Neuronal stem cell (in vitro differentiated cells): Measurements from ENCODE around the gene APOLD1.
"Not testable (repeated sequence)": the region's sequence is repeated elsewhere in the genome, so short reads cannot be mapped to it uniquely, and the experiment has no call there.

Experiments
- DNase-seq: peaks from one replicate; pipeline ENCODE4 v3.0.0-alpha.2; 2013; ENCODE audit warnings: low spot score
- H2AFZ ChIP-seq: one replicate; pipeline ENCODE4 v1.6.1; 2013; ENCODE audit warnings: mild to moderate bottlenecking, low read length, inconsistent platforms
- H2AK5ac ChIP-seq: 2 replicates; pipeline ENCODE4 v1.6.1; 2013; ENCODE audit warnings: low read depth, mild to moderate bottlenecking, inconsistent platforms, low read length, moderate library complexity, mixed read lengths
- H2BK120ac ChIP-seq: 2 replicates; pipeline ENCODE4 v1.6.1; 2013; ENCODE audit warnings: low read depth, mild to moderate bottlenecking, inconsistent platforms, low read length, moderate library complexity, mixed read lengths
- H2BK12ac ChIP-seq: one replicate; pipeline ENCODE4 v1.6.1; 2013; ENCODE audit warnings: low read length, inconsistent platforms
- H2BK15ac ChIP-seq: 2 replicates; pipeline ENCODE4 v1.6.1; 2013; ENCODE audit warnings: mild to moderate bottlenecking, low read length, inconsistent platforms, mixed read lengths
- H2BK5ac ChIP-seq: one replicate; pipeline ENCODE4 v1.6.1; 2013; ENCODE audit warnings: inconsistent platforms, mild to moderate bottlenecking, low read length, moderate library complexity
- H3K14ac ChIP-seq: one replicate; pipeline ENCODE4 v1.6.1; 2013; ENCODE audit warnings: low read length, inconsistent platforms
- H3K18ac ChIP-seq: 2 replicates; pipeline ENCODE4 v1.6.1; 2013; ENCODE audit warnings: low read length, inconsistent platforms
- H3K23ac ChIP-seq: 2 replicates; pipeline ENCODE4 v1.6.1; 2013; ENCODE audit warnings: low read depth, mild to moderate bottlenecking, mixed read lengths, low read length, inconsistent platforms; ENCODE audit not compliant: poor library complexity
- H3K27ac ChIP-seq: replicated peaks from 3 replicates; pipeline ENCODE4 v1.5.1; 2013; ENCODE audit warnings: low read length, inconsistent platforms
- H3K27me3 ChIP-seq, 3 experiments: 2 replicates each; pipeline ENCODE4 v1.6.1; 2013; ENCODE audit warnings: low read length in 3 of 3, mild to moderate bottlenecking in 2 of 3, inconsistent platforms in 1 of 3, low read depth in 1 of 3, mixed read lengths in 1 of 3, moderate library complexity in 1 of 3; ENCODE audit not compliant: control insufficient read depth in 3 of 3, insufficient read depth in 3 of 3
- H3K36me3 ChIP-seq, 2 donors: replicated peaks in 1 of 2; 2 replicates each; pipeline ENCODE4 v1.6.1; 2013; ENCODE audit warnings: low read length in 2 of 2; ENCODE audit not compliant: control insufficient read depth in 2 of 2, insufficient read depth in 2 of 2
- H3K4ac ChIP-seq: 2 replicates; pipeline ENCODE4 v1.6.1; 2013; ENCODE audit warnings: inconsistent platforms, mild to moderate bottlenecking, low read length, moderate library complexity
- H3K4me1 ChIP-seq, 2 donors: 1 replicate in 1 of 2; 2 replicates in 1 of 2; pipeline ENCODE4 v1.6.1; 2013; ENCODE audit warnings: low read length in 2 of 2, low read depth in 1 of 2; ENCODE audit not compliant: control insufficient read depth in 2 of 2, insufficient read depth in 1 of 2
- H3K4me2 ChIP-seq: one replicate; pipeline ENCODE4 v1.6.1; 2013; ENCODE audit warnings: mild to moderate bottlenecking, low read length, inconsistent platforms; ENCODE audit not compliant: insufficient read depth, poor library complexity, severe bottlenecking
- H3K4me3 ChIP-seq, 2 donors: 2 replicates each; pipeline ENCODE4 v1.5.1; 2013; ENCODE audit warnings: low read length in 2 of 2, mild to moderate bottlenecking in 2 of 2, inconsistent platforms in 1 of 2, moderate library complexity in 1 of 2
- H3K79me1 ChIP-seq: one replicate; pipeline ENCODE4 v1.6.1; 2013; ENCODE audit warnings: low read depth, mild to moderate bottlenecking, inconsistent platforms, low read length, moderate library complexity
- H3K9ac ChIP-seq: one replicate; pipeline ENCODE4 v1.6.1; 2013; ENCODE audit warnings: mild to moderate bottlenecking, low read depth, low read length, inconsistent platforms; ENCODE audit not compliant: poor library complexity
- H3K9me3 ChIP-seq, 2 donors: replicated peaks in 1 of 2; 2 replicates each; pipeline versions ENCODE3 to v1.6.1; 2013; ENCODE audit warnings: low read length in 2 of 2, mild to moderate bottlenecking in 2 of 2, inconsistent platforms in 1 of 2, low read depth in 1 of 2, mixed read lengths in 1 of 2, moderate library complexity in 1 of 2; ENCODE audit not compliant: control insufficient read depth in 2 of 2, insufficient read depth in 1 of 2
- H4K8ac ChIP-seq: one replicate; pipeline ENCODE4 v1.6.1; 2013; ENCODE audit warnings: low read depth, mild to moderate bottlenecking, inconsistent platforms, low read length, moderate library complexity
- H4K91ac ChIP-seq: one replicate; pipeline ENCODE4 v1.6.1; 2013; ENCODE audit warnings: low read length, low read depth, mild to moderate bottlenecking, inconsistent platforms; ENCODE audit not compliant: poor library complexity
- WGBS, 2 donors: extraction: QIAGEN DNeasy Blood & Tissue Kit; methylation state at CpG; one replicate each; pipeline ENCODE4 v1.1.7; 2013; ENCODE audit warnings: missing lambda C conversion rate in 2 of 2, mixed read lengths in 1 of 2; ENCODE audit not compliant: insufficient read length in 2 of 2, insufficient replicate concordance in 1 of 2; ENCODE audit errors: extremely low coverage in 2 of 2; 5-methylcytosine and 5-hydroxymethylcytosine counted together

Gene APOLD1

DNA sequence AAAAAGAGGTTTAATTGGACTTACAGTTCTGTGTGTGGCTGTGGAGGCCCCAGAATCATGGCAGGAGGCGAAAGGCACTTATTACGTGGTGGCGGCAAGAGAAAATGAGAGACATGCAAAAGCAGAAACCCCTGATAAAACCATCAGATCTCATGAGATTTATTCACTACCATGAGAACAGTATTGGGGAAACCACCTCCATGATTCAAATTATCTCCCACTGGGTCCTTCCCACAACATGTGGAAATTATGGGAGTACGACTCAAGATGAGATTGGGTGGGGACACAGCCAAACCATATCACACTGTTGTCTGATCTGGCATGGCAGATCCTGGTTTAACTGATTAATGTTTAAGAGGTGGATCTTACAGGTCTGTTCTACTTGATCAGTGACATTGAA is 33.2 kb downstream of the APOLD1 start:
- H3K18ac ChIP-seq: no peak overlapping the region
- no peaks in the 10 kb centered on the region for H3K9me3 ChIP-seq
- H3K36me3 ChIP-seq: peaks cover 8 to 86% of the 10 kb centered on the region in 2 donors
- H3K27me3 ChIP-seq: no peaks in the 10 kb centered on the region
- no peak overlapping the region for H3K23ac ChIP-seq
- no peak overlapping the region for H2BK15ac ChIP-seq
- H3K79me1 ChIP-seq: no peaks in the 10 kb centered on the region
- no peak overlapping the region for H3K4me2 ChIP-seq
- no peak overlapping the region for H2BK5ac ChIP-seq
- no peak overlapping the region for H2BK120ac ChIP-seq
- H3K4ac ChIP-seq: no peak overlapping the region
- H2AFZ ChIP-seq: no peak overlapping the region
- no peak overlapping the region for H3K4me3 ChIP-seq
- no peak overlapping the region for H4K8ac ChIP-seq
- no peak overlapping the region for H2AK5ac ChIP-seq
- H3K4me1 ChIP-seq: peaks cover 0 to 3% of the 10 kb centered on the region in 2 donors
- no peak overlapping the region for H4K91ac ChIP-seq
- no peak overlapping the region for H3K9ac ChIP-seq
- no peak for DNase-seq
- no peak overlapping the region for H3K27ac ChIP-seq
- H3K14ac ChIP-seq: no peak overlapping the region
- no peak overlapping the region for H2BK12ac ChIP-seq
- WGBS, 2 donors: no CpG with 5 or more reads among the region's 4 CpGs

DNA sequence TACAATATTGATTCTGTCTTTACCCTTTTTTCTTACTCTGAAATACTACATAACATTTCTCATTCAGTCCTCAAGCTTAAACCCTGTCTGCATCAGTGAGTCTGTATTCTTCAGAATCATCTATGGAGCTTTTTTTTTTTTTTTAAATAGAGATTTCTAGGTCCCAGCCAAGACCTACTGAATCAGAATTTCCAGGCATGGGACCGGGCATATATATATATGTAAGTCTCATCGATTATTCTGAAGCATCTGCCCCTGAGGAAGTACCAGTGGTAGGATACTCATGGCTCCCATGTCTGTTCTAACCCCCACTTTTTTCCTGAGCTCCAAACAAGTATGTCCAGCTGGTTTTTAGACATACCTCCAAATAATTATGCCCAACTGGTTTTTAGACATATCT is 33.8 kb downstream of the APOLD1 start:
- Histone ChIP-seq H3K23ac (no peak overlapping the region), H2BK5ac (no peak overlapping the region), H3K14ac (no peak overlapping the region), H4K8ac (no peak overlapping the region), H2BK15ac (no peak overlapping the region), H3K4ac (no peak overlapping the region), H4K91ac (no peak overlapping the region), H3K79me1 (no peaks in the 10 kb centered on the region), H2BK120ac (no peak overlapping the region), H3K4me3 (no peak overlapping the region), H3K9me3 (no peaks in the 10 kb centered on the region), H3K4me1 (no peaks in the 10 kb centered on the region), H2BK12ac (no peak overlapping the region), H2AK5ac (no peak overlapping the region), H3K9ac (no peak overlapping the region), H3K4me2 (no peak overlapping the region), H2AFZ (no peak overlapping the region), H3K36me3 (peaks cover 10 to 90% of the 10 kb centered on the region in 2 donors), H3K27me3 (no peaks in the 10 kb centered on the region), H3K27ac (no peak overlapping the region), H3K18ac (no peak overlapping the region)
- DNase-seq: no peak
- WGBS, 2 donors: no CpG with 5 or more reads among the region's 2 CpGs

GRCh38 chr12:12819752-12820311 is 34.4 kb downstream of the APOLD1 start:
- H3K36me3 ChIP-seq: peaks cover 15 to 91% of the 10 kb centered on the region in 2 donors
- no peak overlapping the region for H2BK120ac ChIP-seq
- no peak overlapping the region for H3K4ac ChIP-seq
- no peaks in the 10 kb centered on the region for H3K9me3 ChIP-seq
- no peak overlapping the region for H3K14ac ChIP-seq
- no peak overlapping the region for H3K9ac ChIP-seq
- no peak overlapping the region for H2BK5ac ChIP-seq
- H3K4me1 ChIP-seq: no peaks in the 10 kb centered on the region
- no peak overlapping the region for H3K27ac ChIP-seq
- H3K18ac ChIP-seq: no peak overlapping the region
- no peak overlapping the region for H2BK12ac ChIP-seq
- no peak overlapping the region for H4K8ac ChIP-seq
- WGBS, 2 donors: no CpG with 5 or more reads among the region's 2 CpGs
- H3K23ac ChIP-seq: no peak overlapping the region
- no peak for DNase-seq
- no peak overlapping the region for H3K4me2 ChIP-seq
- no peaks in the 10 kb centered on the region for H3K27me3 ChIP-seq
- no peak overlapping the region for H2AK5ac ChIP-seq
- no peak overlapping the region for H2AFZ ChIP-seq
- no peak overlapping the region for H4K91ac ChIP-seq
- H3K79me1 ChIP-seq: no peaks in the 10 kb centered on the region
- H3K4me3 ChIP-seq: no peak overlapping the region
- no peak overlapping the region for H2BK15ac ChIP-seq

GRCh38 chr12:12820376-12820775 is 34.9 kb downstream of the APOLD1 start:
- not testable (repeated sequence) for H3K14ac ChIP-seq, H3K27ac ChIP-seq, DNase-seq, H2BK5ac ChIP-seq, H2AFZ ChIP-seq, H2BK120ac ChIP-seq, H3K9me3 ChIP-seq, H2BK12ac ChIP-seq, H3K4me1 ChIP-seq, H2AK5ac ChIP-seq, H3K9ac ChIP-seq, H3K23ac ChIP-seq, H3K4me2 ChIP-seq, H2BK15ac ChIP-seq, H3K79me1 ChIP-seq, H3K18ac ChIP-seq, H3K4me3 ChIP-seq, H3K4ac ChIP-seq, H4K91ac ChIP-seq, H4K8ac ChIP-seq, H3K27me3 ChIP-seq
- H3K36me3 ChIP-seq: peaks cover 18 to 91% of the 10 kb centered on the region in 2 donors
- WGBS, 2 donors: no CpG with 5 or more reads among the region's 11 CpGs
